H9 (cell line): ENCODE measurements around the gene LRRFIP1. TPM values are rescaled to one million over a fixed set of nuclear protein-coding genes. Genes with fewer than 3 reads are reported as not detected.

ENCODE experiments used
- DNase-seq: peaks from one replicate; pipeline ENCODE4 v3.0.0-alpha.2; 2017
- H2AFZ ChIP-seq: one replicate; pipeline ENCODE4 v1.6.1; 2013; ENCODE audit warnings: mild to moderate bottlenecking, low read length, control low read depth, moderate library complexity
- H2AK5ac ChIP-seq: 2 replicates; pipeline ENCODE4 v1.6.1; 2013; ENCODE audit warnings: low read length, control low read depth, mixed read lengths; ENCODE audit not compliant: insufficient read length
- H2BK120ac ChIP-seq: one replicate; pipeline ENCODE4 v1.6.1; 2013; ENCODE audit warnings: low read depth, mild to moderate bottlenecking, low read length, control low read depth, inconsistent platforms; ENCODE audit not compliant: poor library complexity, severe bottlenecking
- H2BK12ac ChIP-seq: 2 replicates; pipeline ENCODE4 v1.6.1; 2013; ENCODE audit warnings: low read length, control low read depth, mixed read lengths, low read depth; ENCODE audit not compliant: insufficient read length
- H2BK15ac ChIP-seq: 2 replicates; pipeline ENCODE4 v1.6.1; 2013; ENCODE audit warnings: low read depth, low read length, control low read depth
- H2BK20ac ChIP-seq: one replicate; pipeline ENCODE4 v1.6.1; 2013; ENCODE audit warnings: low read depth, mild to moderate bottlenecking, low read length, control low read depth, inconsistent platforms; ENCODE audit not compliant: poor library complexity, severe bottlenecking
- H2BK5ac ChIP-seq: 2 replicates; pipeline ENCODE4 v1.6.1; 2013; ENCODE audit warnings: low read length, control low read depth, mixed read lengths; ENCODE audit not compliant: insufficient read length
- H3K14ac ChIP-seq: 2 replicates; pipeline ENCODE4 v1.6.1; 2013; ENCODE audit warnings: low read length, control low read depth; ENCODE audit not compliant: insufficient read depth
- H3K18ac ChIP-seq: 2 replicates; pipeline ENCODE4 v1.6.1; 2013; ENCODE audit warnings: low read depth, mild to moderate bottlenecking, mixed read lengths, low read length, control low read depth; ENCODE audit not compliant: insufficient read length
- H3K23ac ChIP-seq: 2 replicates; pipeline ENCODE4 v1.6.1; 2013; ENCODE audit warnings: low read length, control low read depth, mixed read lengths, low read depth; ENCODE audit not compliant: insufficient read length
- H3K23me2 ChIP-seq: 2 replicates; pipeline ENCODE4 v1.6.1; 2013; ENCODE audit warnings: low read depth, mild to moderate bottlenecking, mixed read lengths, low read length, control low read depth; ENCODE audit not compliant: insufficient read length, poor library complexity, severe bottlenecking
- H3K27ac ChIP-seq: 2 replicates; pipeline ENCODE4 v1.5.1; 2013; ENCODE audit warnings: low read length, control low read depth, mixed read lengths, low read depth; ENCODE audit not compliant: insufficient read length
- H3K27me3 ChIP-seq: 2 replicates; pipeline ENCODE4 v1.6.1; 2013; ENCODE audit warnings: low read length, control low read depth, inconsistent platforms; ENCODE audit not compliant: insufficient read depth
- H3K4ac ChIP-seq: 2 replicates; pipeline ENCODE4 v1.6.1; 2013; ENCODE audit warnings: low read depth, mild to moderate bottlenecking, control low read depth, inconsistent platforms, low read length, moderate library complexity
- H3K4me1 ChIP-seq: 2 replicates; pipeline ENCODE4 v1.6.1; 2013; ENCODE audit warnings: low read length, control low read depth, inconsistent platforms; ENCODE audit not compliant: insufficient read depth
- H3K4me2 ChIP-seq: 2 replicates; pipeline ENCODE4 v1.6.1; 2013; ENCODE audit warnings: low read length, control low read depth, mixed read lengths; ENCODE audit not compliant: insufficient read length, insufficient read depth
- H3K56ac ChIP-seq: 2 replicates; pipeline ENCODE4 v1.6.1; 2013; ENCODE audit warnings: low read depth, mild to moderate bottlenecking, mixed read lengths, low read length, control low read depth; ENCODE audit not compliant: insufficient read length
- H3K79me1 ChIP-seq: 2 replicates; pipeline ENCODE4 v1.6.1; 2013; ENCODE audit warnings: low read depth, mild to moderate bottlenecking, moderate library complexity, low read length, control low read depth, inconsistent platforms; ENCODE audit not compliant: insufficient read depth, poor library complexity, severe bottlenecking
- H3K79me2 ChIP-seq: 2 replicates; pipeline ENCODE4 v1.6.1; 2013; ENCODE audit warnings: low read length, control low read depth, inconsistent platforms; ENCODE audit not compliant: insufficient read depth
- H3K9ac ChIP-seq: 2 replicates; pipeline ENCODE4 v1.6.1; 2013; ENCODE audit warnings: low read length, control low read depth, mixed read lengths; ENCODE audit not compliant: insufficient read length; ENCODE audit errors: extremely low read depth
- H3K9me3 ChIP-seq: one replicate; pipeline ENCODE4 v1.6.1; 2013; ENCODE audit warnings: low read depth, low read length, inconsistent platforms; ENCODE audit not compliant: control insufficient read depth
- H3T11ph ChIP-seq: one replicate; pipeline ENCODE4 v1.6.1; 2013; ENCODE audit warnings: mild to moderate bottlenecking, low read length, control low read depth, inconsistent platforms
- H4K20me1 ChIP-seq: one replicate; pipeline ENCODE4 v1.6.1; 2013; ENCODE audit not compliant: control insufficient read depth, insufficient read length, insufficient read depth
- H4K5ac ChIP-seq: 2 replicates; pipeline ENCODE4 v1.6.1; 2013; ENCODE audit warnings: low read depth, mild to moderate bottlenecking, mixed read lengths, low read length, control low read depth; ENCODE audit not compliant: insufficient read length
- H4K8ac ChIP-seq: replicated peaks from 2 replicates; pipeline ENCODE4 v1.6.1; 2013; ENCODE audit warnings: low read length, control low read depth, mixed read lengths, low read depth; ENCODE audit not compliant: insufficient read length
- H4K91ac ChIP-seq: 2 replicates; pipeline ENCODE4 v1.6.1; 2013; ENCODE audit warnings: low read depth, mild to moderate bottlenecking, moderate library complexity, mixed read lengths, low read length, control low read depth; ENCODE audit not compliant: insufficient read length
- H3K27ac Mint-ChIP-seq, 3 experiments: 2 replicates in 2 of 3; 3 replicates in 1 of 3; pipeline ENCODE4 v1.8.0; 2020 to 2021; ENCODE audit warnings: mixed read lengths in 3 of 3, mild to moderate bottlenecking in 1 of 3, moderate library complexity in 1 of 3
- H3K27me3 Mint-ChIP-seq: 2 replicates; pipeline ENCODE4 v1.8.0; 2021; ENCODE audit warnings: low read depth, mild to moderate bottlenecking, moderate library complexity, mixed read lengths
- H3K36me3 Mint-ChIP-seq, 3 experiments: 2 replicates in 2 of 3; 3 replicates in 1 of 3; pipeline ENCODE4 v1.8.0; 2020 to 2021; ENCODE audit warnings: low read depth in 3 of 3, mixed read lengths in 3 of 3; ENCODE audit not compliant: insufficient read depth in 1 of 3
- H3K4me1 Mint-ChIP-seq, 2 experiments: 2 replicates each; pipeline ENCODE4 v1.8.0; 2020; ENCODE audit warnings: mixed read lengths in 2 of 2
- H3K4me3 Mint-ChIP-seq, 2 experiments: 2 replicates in 1 of 2; 3 replicates in 1 of 2; pipeline ENCODE4 v1.8.0; 2020 to 2021; ENCODE audit warnings: mild to moderate bottlenecking in 2 of 2, mixed read lengths in 2 of 2, moderate library complexity in 1 of 2
- H3K9me3 Mint-ChIP-seq, 2 experiments: 2 replicates in 1 of 2; 3 replicates in 1 of 2; pipeline ENCODE4 v1.8.0; 2020; ENCODE audit warnings: mild to moderate bottlenecking in 2 of 2, mixed read lengths in 2 of 2, moderate library complexity in 1 of 2
- CTCF ChIP-seq: fragments of 200-600 bp; sonication (generic); conservative IDR thresholded peaks from 3 replicates; pipeline ENCODE4 v1.8.0; 2021; ENCODE audit warnings: antibody characterized with exemption, mild to moderate bottlenecking
- WGBS: extraction: QIAGEN DNeasy Blood & Tissue Kit; methylation state at CpG from one replicate; pipeline ENCODE4 v1.1.7; 2013; ENCODE audit warnings: missing lambda C conversion rate, low lambda C conversion rate, mixed read lengths; ENCODE audit not compliant: insufficient read length; ENCODE audit errors: extremely low coverage; 5-methylcytosine and 5-hydroxymethylcytosine counted together
- total RNA-seq: library from RNA; stranded (reverse); gene quantifications from 2 replicates; pipeline ENCODE4 v1.2.1, GENCODE V29; 2021

Gene LRRFIP1
- total RNA-seq, 1 experiment from 2014 or later, result 38.5 TPM

- Histone ChIP-seq H3K23me2 (no peaks in the 10 kb centered on the region), H3K4me2 (no peak overlapping the region), H4K8ac (no peak overlapping the region), H2BK20ac (no peak overlapping the region), H3K79me2 (no peaks in the 10 kb centered on the region), H2BK15ac (no peak overlapping the region), H3K23ac (no peak overlapping the region), H2BK120ac (no peak overlapping the region), H2BK5ac (no peak overlapping the region), H4K20me1 (no peaks in the 10 kb centered on the region), H4K91ac (peak overlapping the region; percentile 60), H3K27me3 (no peaks in the 10 kb centered on the region), H2AK5ac (no peak overlapping the region), H3K4ac (no peak overlapping the region; the same call in 1 of the 2 replicates), H3T11ph (no peak overlapping the region), H3K56ac (no peak overlapping the region), H3K27ac (no peak overlapping the region), H3K4me1 (peaks cover 26% of the 10 kb centered on the region), H3K79me1 (no peaks in the 10 kb centered on the region), H3K14ac (no peak overlapping the region), H3K9me3 (no peaks in the 10 kb centered on the region), H3K9ac (no peak overlapping the region), H2AFZ (no peak overlapping the region), H3K18ac (peak overlapping the region; percentile 11), H4K5ac (no peak overlapping the region), H2BK12ac (no peak overlapping the region)
- Mint-ChIP-seq H3K27me3 (no peaks in the 10 kb centered on the region; the same call in none of the 2 replicates), H3K4me3 (no peak overlapping the region), H3K4me1 (peaks cover 64 to 74% of the 10 kb centered on the region in 2 experiments), H3K36me3 (peaks cover 12 to 13% (median 12%) of the 10 kb centered on the region in 3 experiments), H3K27ac (peak overlapping the region; percentile 18 to 97 (median 87); a peak in 5 of 7 replicates), H3K9me3 (peaks cover 10 to 19% of the 10 kb centered on the region in 2 experiments)
- DNase-seq, result no peak
- WGBS, result no CpG with 5 or more reads among the region's 10 CpGs
- no peak for TF ChIP-seq CTCF
Observed at GRCh38 chr2:237612527-237613357, 14.6 kb upstream of the LRRFIP1 start.
